ENCODE results near the gene CLCN1.

Gene CLCN1

DNA sequence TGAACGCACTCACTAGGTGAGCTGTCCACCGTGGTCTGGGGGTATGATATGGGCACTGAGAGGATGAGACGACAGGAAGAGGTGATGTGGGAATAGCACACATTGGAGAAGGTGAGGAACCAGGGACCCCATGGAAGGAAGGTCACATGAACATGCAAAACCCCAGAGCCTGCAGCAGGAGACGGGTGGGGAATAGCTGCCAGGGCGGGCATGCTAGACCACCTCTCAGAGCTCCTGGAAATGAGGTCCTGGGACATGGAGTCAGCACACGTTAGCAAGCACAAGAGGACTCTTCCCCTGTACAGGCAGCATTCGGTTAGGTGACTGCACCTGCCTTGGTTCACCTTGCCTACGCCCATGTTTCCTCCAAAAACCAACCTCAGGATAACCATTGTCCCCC, 38.5 kb downstream of the CLCN1 start:
- TF ChIP-seq, protein P1, sequence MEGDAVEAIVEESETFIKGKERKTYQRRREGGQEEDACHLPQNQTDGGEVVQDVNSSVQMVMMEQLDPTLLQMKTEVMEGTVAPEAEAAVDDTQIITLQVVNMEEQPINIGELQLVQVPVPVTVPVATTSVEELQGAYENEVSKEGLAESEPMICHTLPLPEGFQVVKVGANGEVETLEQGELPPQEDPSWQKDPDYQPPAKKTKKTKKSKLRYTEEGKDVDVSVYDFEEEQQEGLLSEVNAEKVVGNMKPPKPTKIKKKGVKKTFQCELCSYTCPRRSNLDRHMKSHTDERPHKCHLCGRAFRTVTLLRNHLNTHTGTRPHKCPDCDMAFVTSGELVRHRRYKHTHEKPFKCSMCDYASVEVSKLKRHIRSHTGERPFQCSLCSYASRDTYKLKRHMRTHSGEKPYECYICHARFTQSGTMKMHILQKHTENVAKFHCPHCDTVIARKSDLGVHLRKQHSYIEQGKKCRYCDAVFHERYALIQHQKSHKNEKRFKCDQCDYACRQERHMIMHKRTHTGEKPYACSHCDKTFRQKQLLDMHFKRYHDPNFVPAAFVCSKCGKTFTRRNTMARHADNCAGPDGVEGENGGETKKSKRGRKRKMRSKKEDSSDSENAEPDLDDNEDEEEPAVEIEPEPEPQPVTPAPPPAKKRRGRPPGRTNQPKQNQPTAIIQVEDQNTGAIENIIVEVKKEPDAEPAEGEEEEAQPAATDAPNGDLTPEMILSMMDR (IDR thresholded peaks at IDR 0.05; ENCODE audit: control insufficient read depth, extremely low read depth, insufficient read depth): no peak
- H3K4me3 ChIP-seq (ENCODE audit: low read depth, low read length): no peak overlapping the region
- no peak for DNase-seq (ENCODE audit: low read depth)

DNA sequence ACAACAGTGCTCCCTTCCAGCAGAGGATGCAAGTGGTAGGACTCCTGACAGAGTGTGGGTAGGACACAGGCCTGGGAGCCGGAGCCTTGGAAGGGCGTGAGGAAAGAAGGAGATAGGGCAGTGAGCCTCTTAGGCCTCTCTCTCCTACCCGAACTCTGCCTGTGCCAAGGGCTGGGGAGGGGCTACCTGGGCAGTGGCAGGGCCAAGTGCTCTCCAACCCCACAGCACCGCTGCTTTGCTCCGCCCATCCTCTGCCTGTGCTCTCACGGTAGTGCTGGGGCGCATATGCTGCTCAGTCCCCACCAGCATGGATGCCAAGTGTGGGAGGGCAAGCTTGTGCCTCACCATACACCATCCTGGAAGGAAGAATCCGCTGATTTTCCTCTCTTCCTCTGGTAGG, 39.1 kb downstream of the CLCN1 start:
- H3K4me3 ChIP-seq (ENCODE audit: low read depth, low read length): no peak overlapping the region
- TF ChIP-seq, protein P1 (IDR thresholded peaks at IDR 0.05; ENCODE audit: control insufficient read depth, extremely low read depth, insufficient read depth): no peak
- no peak for DNase-seq (ENCODE audit: low read depth)

DNA sequence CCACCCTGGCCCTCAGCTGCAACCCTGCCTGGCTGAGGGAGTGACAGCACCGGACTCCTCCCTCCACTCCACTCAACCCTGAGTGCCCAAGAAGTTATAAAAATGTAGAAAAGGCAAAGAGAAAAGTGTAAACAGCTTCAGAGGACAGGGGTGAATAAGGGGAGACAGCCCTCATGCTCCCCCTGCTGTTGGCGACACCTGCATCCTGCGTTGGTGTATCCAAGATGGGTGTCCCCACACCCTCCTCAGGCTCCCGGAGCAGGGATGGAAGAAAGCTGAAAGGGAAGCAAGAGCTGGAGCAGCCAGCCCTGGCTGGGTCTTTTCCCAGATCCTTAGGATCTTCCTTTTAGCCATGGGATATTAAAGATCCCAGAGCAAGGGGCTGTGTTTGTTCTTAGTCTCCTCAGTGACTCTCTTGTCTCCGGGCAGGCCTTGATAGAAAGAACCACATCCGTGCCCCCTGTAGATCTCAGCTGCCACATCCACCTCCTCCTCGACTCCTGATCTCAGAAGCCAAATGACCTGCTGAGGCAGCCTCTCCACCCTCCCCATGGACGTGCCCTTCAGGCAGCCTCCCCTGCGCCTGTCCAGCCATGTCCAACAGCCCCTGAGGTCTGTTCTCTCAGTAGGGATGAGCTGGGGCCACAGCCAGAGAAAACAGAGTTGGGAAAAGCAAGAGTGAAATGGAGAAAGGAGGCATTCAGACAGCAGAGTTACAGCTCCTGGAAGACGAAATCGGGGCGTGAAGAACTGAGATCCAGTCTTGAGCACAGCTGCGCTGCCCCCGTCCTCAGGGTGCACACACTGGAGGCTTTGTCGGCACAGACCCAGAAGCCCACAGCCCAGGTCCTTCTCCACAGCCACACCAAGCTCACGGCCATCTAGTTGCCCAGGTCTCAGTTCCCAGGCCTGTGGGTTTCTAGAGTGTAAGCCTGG, 39.8 kb downstream of the CLCN1 start:
- no peak for DNase-seq (ENCODE audit: low read depth)
- TF ChIP-seq, protein P1 (IDR thresholded peaks at IDR 0.05; ENCODE audit: control insufficient read depth, extremely low read depth, insufficient read depth): no peak
- H3K4me3 ChIP-seq (ENCODE audit: low read depth, low read length): no peak overlapping the region

DNA sequence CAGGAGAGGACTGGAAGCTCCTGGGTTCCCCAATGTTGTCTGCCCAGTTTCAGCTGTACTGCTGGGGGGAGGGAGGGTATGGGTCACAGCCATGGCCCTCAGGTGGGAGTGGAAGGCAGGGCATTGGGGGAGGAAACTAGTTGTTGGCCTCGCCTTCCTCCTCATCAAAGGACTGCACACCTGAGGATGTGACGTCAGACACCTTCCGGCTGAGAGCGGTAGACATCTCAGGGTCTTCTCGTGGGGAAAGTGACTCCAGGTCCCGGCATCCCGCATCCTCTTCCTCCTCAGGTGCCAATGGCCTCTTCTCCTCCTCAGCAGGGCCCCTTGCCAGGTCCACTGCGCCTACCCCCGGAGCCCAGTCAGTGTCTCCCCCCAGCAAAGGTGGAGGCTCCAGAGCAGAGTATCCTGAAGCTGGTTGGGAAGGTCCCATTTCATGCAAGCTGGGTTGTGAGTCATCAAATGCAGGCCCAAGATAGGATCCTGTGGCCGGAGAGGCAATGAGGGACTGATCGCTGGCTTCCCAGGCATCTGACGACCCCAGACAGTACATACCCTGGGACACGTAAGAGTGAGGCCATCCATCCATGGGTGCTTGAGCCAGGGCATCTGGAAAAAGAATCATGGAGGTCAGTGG, 40.6 kb downstream of the CLCN1 start:
- DNase-seq (ENCODE audit: low read depth): no peak
- TF ChIP-seq, protein P1 (IDR thresholded peaks at IDR 0.05; ENCODE audit: control insufficient read depth, extremely low read depth, insufficient read depth): no peak
- no peak overlapping the region for H3K4me3 ChIP-seq (ENCODE audit: low read depth, low read length)

DNA sequence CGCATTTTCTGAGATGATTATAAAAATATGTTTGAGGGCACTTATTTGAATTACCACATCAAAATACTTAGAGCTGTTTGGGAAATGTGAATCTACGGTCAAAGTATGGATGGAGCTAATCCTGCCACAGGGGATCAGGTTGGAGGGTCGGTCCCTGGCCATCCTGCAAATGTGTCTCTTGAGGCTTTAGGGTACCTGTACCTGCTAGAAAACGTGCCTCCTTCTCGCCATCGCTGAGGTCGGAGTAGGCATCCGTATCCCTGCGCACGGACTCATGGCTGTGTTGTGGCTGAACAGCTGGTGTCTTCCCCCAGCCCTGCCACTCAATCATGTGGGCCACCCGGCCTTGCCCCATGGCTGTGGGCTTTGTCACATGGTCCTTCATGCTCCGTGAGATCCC, 42.7 kb downstream of the CLCN1 start:
- TF ChIP-seq, protein P1 (IDR thresholded peaks at IDR 0.05; ENCODE audit: control insufficient read depth, extremely low read depth, insufficient read depth): no peak
- no peak overlapping the region for H3K4me3 ChIP-seq (ENCODE audit: low read depth, low read length)
- no peak for DNase-seq (ENCODE audit: low read depth)

DNA sequence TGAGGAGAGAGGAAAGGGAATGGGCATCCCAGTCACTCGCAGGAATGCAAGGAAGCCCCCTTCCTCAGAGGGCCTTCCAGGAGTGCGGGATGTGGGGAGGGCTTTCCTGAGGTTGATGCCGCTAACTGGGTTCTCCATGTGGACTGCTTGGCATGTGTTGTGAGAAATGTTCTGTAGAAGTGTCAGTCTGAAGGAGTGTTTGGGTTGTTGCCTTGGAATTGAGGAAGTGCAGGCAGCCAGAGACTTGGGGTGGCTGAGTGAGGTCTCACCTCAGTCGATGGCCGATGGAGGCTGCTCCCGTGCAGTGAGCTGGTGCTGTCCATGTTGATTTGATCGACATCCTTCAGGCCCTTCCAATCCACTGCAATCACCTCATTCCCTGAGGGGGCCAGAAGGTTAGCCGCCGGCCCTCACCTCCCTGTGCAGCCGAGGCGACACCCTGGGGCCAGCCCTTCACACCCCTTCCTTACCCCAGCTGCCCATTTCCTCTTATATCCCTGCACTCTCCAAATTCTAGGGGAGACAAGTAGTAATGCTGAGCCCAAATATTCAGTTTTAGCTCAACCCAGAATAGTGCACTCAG, 44.0 kb downstream of the CLCN1 start:
- no peak overlapping the region for H3K4me3 ChIP-seq (ENCODE audit: low read depth, low read length)
- no peak for DNase-seq (ENCODE audit: low read depth)
- TF ChIP-seq, protein P1 (IDR thresholded peaks at IDR 0.05; ENCODE audit: control insufficient read depth, extremely low read depth, insufficient read depth): no peak

All from LNCaP clone FGC (cell line).